Measurements from ENCODE around the gene CDK5RAP3.

The CDK5RAP3 gene

GRCh38 chr17:47975823-47976205 lies 4.9 kb downstream of the CDK5RAP3 start:
- no peaks in the 10 kb centered on the region for H3K9me3 ChIP-seq (ENCODE audit: control insufficient read depth, insufficient read depth, low read depth, low read length)
- TF ChIP-seq ZNF623 (tag by site-specific recombination; IDR thresholded peaks at IDR 0.05) (no peak), ZNF776 (tag by site-specific recombination; IDR thresholded peaks at IDR 0.05; ENCODE audit: borderline replicate concordance) (no peak), ZFP41 (tag by site-specific recombination; IDR thresholded peaks at IDR 0.05; ENCODE audit: borderline replicate concordance) (no peak), ZBTB10 (tag by site-specific recombination; IDR thresholded peaks at IDR 0.05) (no peak), ZNF521 (tag by site-specific recombination; IDR thresholded peaks at IDR 0.05) (no peak), ZNF433 (tag by site-specific recombination; IDR thresholded peaks at IDR 0.05; ENCODE audit: low read depth) (no peak), ZFP69B (tag by site-specific recombination; IDR thresholded peaks at IDR 0.05) (no peak), ZNF391 (tag by site-specific recombination; IDR thresholded peaks at IDR 0.05; ENCODE audit: borderline replicate concordance, low read depth) (no peak), ZNF132 (tag by site-specific recombination; IDR thresholded peaks at IDR 0.05; ENCODE audit: borderline replicate concordance) (no peak), ZNF560 (tag by site-specific recombination; IDR thresholded peaks at IDR 0.05; ENCODE audit: borderline replicate concordance) (no peak), PRDM4 (tag by site-specific recombination; IDR thresholded peaks at IDR 0.05) (no peak), KLF1 (tag by site-specific recombination; IDR thresholded peaks at IDR 0.05) (no peak), YY2 (tag by site-specific recombination; IDR thresholded peaks at IDR 0.05) (no peak), SETDB1 (IDR thresholded peaks at IDR 0.05; ENCODE audit: insufficient read length, low read length) (no peak), ZNF830 (tag by site-specific recombination; IDR thresholded peaks at IDR 0.05; ENCODE audit: low read depth) (no peak), ZNF18 (tag by site-specific recombination; IDR thresholded peaks at IDR 0.05) (no peak), ZNF530 (tag by site-specific recombination; IDR thresholded peaks at IDR 0.05; ENCODE audit: low read depth) (no peak)
- no peak overlapping the region for H3K27ac ChIP-seq (ENCODE audit: extremely low read depth, low read depth, low read length)
- peaks cover 7% of the 10 kb centered on the region; the same call in 1 of the 2 replicates for H3K4me1 ChIP-seq (ENCODE audit: control insufficient read depth, insufficient read depth, low read length)
- no peak overlapping the region for H3K4me3 ChIP-seq (ENCODE audit: low read depth, low read length)
- ChIA-PET CTCF (interaction anchor here (0.6 to 21.9 kb wide), 12 partner anchors 9 to 696 kb away, joined by 3 to 592 read pairs (median 3); partner anchors contain the start of genes PNPO and PRR15L), POLR2A (interaction anchor here (0.8 to 1.1 kb wide), 3 partner anchors 35 to 43 kb away, joined by 3 read pairs; no protein-coding TSS in a partner anchor)
- peaks cover 34 to 77% of the 10 kb centered on the region in 2 experiments for H3K36me3 ChIP-seq (ENCODE audit: control insufficient read depth in 2 of 2, insufficient read depth in 1 of 2, low read length in 2 of 2)

- Histone ChIP-seq H3K36me3 (ENCODE audit: control insufficient read depth in 2 of 2, insufficient read depth in 1 of 2, low read length in 2 of 2) (peaks cover 34 to 92% of the 10 kb centered on the region in 2 experiments), H3K27ac (ENCODE audit: extremely low read depth, low read depth, low read length) (no peak overlapping the region), H3K9me3 (ENCODE audit: control insufficient read depth, insufficient read depth, low read depth, low read length) (no peaks in the 10 kb centered on the region), H3K4me1 (ENCODE audit: control insufficient read depth, insufficient read depth, low read length) (no peaks in the 10 kb centered on the region), H3K4me3 (ENCODE audit: low read depth, low read length) (no peak overlapping the region)
- POLR2A ChIA-PET = interaction anchor here (0.8 to 1.6 kb wide), 5 partner anchors 8 to 43 kb away, joined by 3 to 7 read pairs (median 3); partner anchors contain the start of gene CDK5RAP3
- CTCF ChIA-PET = interaction anchor here (0.6 to 21.9 kb wide), 33 partner anchors 8 to 1903 kb away, joined by 3 to 592 read pairs (median 5); partner anchors contain the start of genes CBX1, CDK5RAP3, PNPO and PRR15L
- TF ChIP-seq ZBTB10 (tag by site-specific recombination; IDR thresholded peaks at IDR 0.05) = 0 out of 2 replicates have a peak, but pooled peaks have one; percentile 45
- TF ChIP-seq ZNF169 (tag by site-specific recombination; IDR thresholded peaks at IDR 0.05) = no peak
- TF ChIP-seq MEIS1 (CRISPR knock-in tag; IDR thresholded peaks at IDR 0.05; ENCODE audit: borderline replicate concordance) = no peak
- TF ChIP-seq ZNF654 (tag by site-specific recombination; IDR thresholded peaks at IDR 0.05; ENCODE audit: low read depth) = peak; percentile 74
- no peak for TF ChIP-seq ZNF501 (tag by site-specific recombination; IDR thresholded peaks at IDR 0.05)
- TF ChIP-seq ZNF2 (tag by site-specific recombination; IDR thresholded peaks at IDR 0.05) = 0 out of 2 replicates have a peak, but pooled peaks have one; percentile 47
- no peak for TF ChIP-seq ZNF416 (tag by site-specific recombination; IDR thresholded peaks at IDR 0.05)
- no peak for TF ChIP-seq ZNF529 (tag by site-specific recombination; IDR thresholded peaks at IDR 0.05; ENCODE audit: insufficient replicate concordance)
- TF ChIP-seq ZEB2 (tag by site-specific recombination; IDR thresholded peaks at IDR 0.05) = peak; percentile 64; the same call in 1 of the 2 replicates
- no peak for TF ChIP-seq ZXDB (tag by site-specific recombination; IDR thresholded peaks at IDR 0.05)
These were observed 7.4 kb downstream of the CDK5RAP3 start for GRCh38 chr17:47978324-47978723.
